IMR-90 (cell line): ENCODE results near the gene MACROD1. TPM values are rescaled to one million over a fixed set of nuclear protein-coding genes. Genes with fewer than 3 reads are reported as not detected.

Source experiments
- ATAC-seq: fragments of 200-7000 bp; cut with Tn5 transposase; 2 replicates; pipeline ENCODE4 v1.9.1; 2020; ENCODE audit warnings: low read depth, mild to moderate bottlenecking, moderate library complexity
- BruUV-seq: library from RNA; stranded (reverse); fragments of 400-500 nt; replicated peaks from 2 replicates; lab custom pipeline; 2021; lab: Mats Ljungman, UMichigan
- CTCF ChIA-PET: fragments of 300-600 bp; formaldehyde crosslinking; extraction: SDS; loops from one replicate; lab custom pipeline; 2021; ENCODE audit warnings: antibody characterized with exemption; lab: Yijun Ruan, JAX
- POLR2A ChIA-PET: fragments of 300-600 bp; sonication (Branson Sonifier 250); formaldehyde crosslinking; loops from one replicate; lab custom pipeline; 2022; ENCODE audit warnings: antibody characterized with exemption; ENCODE audit not compliant: unreplicated experiment; lab: Charles Lee
- DNase-seq: peaks from one replicate; pipeline ENCODE4 v3.0.0; 2013
- H2AFZ ChIP-seq: replicated peaks from 2 replicates; pipeline ENCODE3; 2013; ENCODE audit warnings: low read length, mild to moderate bottlenecking; ENCODE audit not compliant: poor library complexity
- H2AK5ac ChIP-seq: 2 replicates; pipeline ENCODE4 v1.6.1; 2013; ENCODE audit warnings: low read depth, low read length, inconsistent platforms
- H2AK9ac ChIP-seq: replicated peaks from 2 replicates; pipeline ENCODE3; 2013; ENCODE audit warnings: mild to moderate bottlenecking, low read depth, low read length, moderate library complexity; ENCODE audit not compliant: poor library complexity
- H2BK120ac ChIP-seq: 2 replicates; pipeline ENCODE4 v1.6.1; 2013; ENCODE audit warnings: low read depth, low read length, inconsistent platforms
- H2BK15ac ChIP-seq: 3 replicates; pipeline ENCODE4 v1.6.1; 2013; ENCODE audit warnings: low read depth, low read length, inconsistent platforms
- H2BK20ac ChIP-seq: 2 replicates; pipeline ENCODE4 v1.6.1; 2013; ENCODE audit warnings: low read depth, mild to moderate bottlenecking, inconsistent platforms, low read length, moderate library complexity
- H2BK5ac ChIP-seq: 2 replicates; pipeline ENCODE4 v1.6.1; 2013; ENCODE audit warnings: mild to moderate bottlenecking, low read depth, low read length, inconsistent platforms; ENCODE audit not compliant: poor library complexity, severe bottlenecking
- H3K14ac ChIP-seq: replicated peaks from 2 replicates; pipeline ENCODE4 v1.6.1; 2013; ENCODE audit warnings: low read depth, low read length, inconsistent platforms
- H3K18ac ChIP-seq: 2 replicates; pipeline ENCODE4 v1.6.1; 2013; ENCODE audit warnings: low read depth, low read length, control low read depth
- H3K23ac ChIP-seq: 2 replicates; pipeline ENCODE4 v1.6.1; 2013; ENCODE audit warnings: low read depth, low read length, inconsistent platforms
- H3K27ac ChIP-seq: 2 replicates; pipeline ENCODE4 v1.5.1; 2013; ENCODE audit warnings: mild to moderate bottlenecking, control low read depth, low read length; ENCODE audit not compliant: insufficient read depth
- H3K27me3 ChIP-seq: 2 replicates; pipeline ENCODE4 v1.6.1; 2013; ENCODE audit warnings: low read length; ENCODE audit not compliant: control insufficient read depth, insufficient read depth
- H3K36me3 ChIP-seq: 2 replicates; pipeline ENCODE4 v1.6.1; 2013; ENCODE audit warnings: low read length, mixed read lengths; ENCODE audit not compliant: control insufficient read depth, insufficient read depth
- H3K4ac ChIP-seq: 2 replicates; pipeline ENCODE4 v1.6.1; 2013; ENCODE audit warnings: low read depth, low read length, inconsistent platforms
- H3K4me1 ChIP-seq: 2 replicates; pipeline ENCODE4 v1.6.1; 2013; ENCODE audit warnings: low read length, mixed read lengths; ENCODE audit not compliant: control insufficient read depth, insufficient read depth
- H3K4me2 ChIP-seq: 2 replicates; pipeline ENCODE4 v1.6.1; 2013; ENCODE audit warnings: low read depth, mild to moderate bottlenecking, control low read depth, low read length, moderate library complexity
- H3K4me3 ChIP-seq: 2 replicates; pipeline ENCODE4 v1.5.1; 2013; ENCODE audit warnings: low read depth, mild to moderate bottlenecking, control low read depth, low read length, moderate library complexity; ENCODE audit not compliant: insufficient read depth
- H3K56ac ChIP-seq: 2 replicates; pipeline ENCODE4 v1.6.1; 2013; ENCODE audit warnings: low read length, inconsistent platforms; ENCODE audit not compliant: insufficient read depth; ENCODE audit errors: extremely low read depth
- H3K79me1 ChIP-seq, 2 experiments: 2 replicates each; pipeline ENCODE4 v1.6.1; 2013; ENCODE audit warnings: low read length in 2 of 2, inconsistent platforms in 1 of 2, low read depth in 1 of 2
- H3K9ac ChIP-seq: 2 replicates; pipeline ENCODE4 v1.6.1; 2013; ENCODE audit warnings: low read depth, low read length, control low read depth
- H3K9me1 ChIP-seq: 2 replicates; pipeline ENCODE4 v1.6.1; 2013; ENCODE audit warnings: low read length, inconsistent platforms; ENCODE audit not compliant: insufficient read depth
- H3K9me3 ChIP-seq: 2 replicates; pipeline ENCODE4 v1.6.1; 2013; ENCODE audit warnings: low read length; ENCODE audit not compliant: control insufficient read depth, insufficient read depth
- H4K20me1 ChIP-seq: 2 replicates; pipeline ENCODE4 v1.6.1; 2013; ENCODE audit warnings: low read length, inconsistent platforms; ENCODE audit not compliant: insufficient read depth
- H4K5ac ChIP-seq: 2 replicates; pipeline ENCODE4 v1.6.1; 2013; ENCODE audit warnings: mild to moderate bottlenecking, low read depth, low read length, control low read depth
- H4K8ac ChIP-seq, 2 experiments: 2 replicates each; pipeline ENCODE4 v1.6.1; 2013; ENCODE audit warnings: low read depth in 2 of 2, low read length in 2 of 2, control low read depth in 1 of 2, inconsistent platforms in 1 of 2
- H4K91ac ChIP-seq: 2 replicates; pipeline ENCODE4 v1.6.1; 2013; ENCODE audit warnings: low read depth, low read length, inconsistent platforms; ENCODE audit not compliant: insufficient read depth
- CEBPB ChIP-seq: IDR thresholded peaks from 2 replicates; pipeline ENCODE4 v1.6.1; 2012; ENCODE audit warnings: low read depth, low read length, improper control_type of control experiment
- FOS ChIP-seq: fragments of 150-350 bp; IDR thresholded peaks from 2 replicates; pipeline ENCODE4 v1.6.1; 2016; ENCODE audit warnings: low read depth, low read length
- MAFK ChIP-seq: IDR thresholded peaks from 2 replicates; pipeline ENCODE4 v1.6.1; 2012; ENCODE audit warnings: low read depth, low read length, improper control_type of control experiment
- NFE2L2 ChIP-seq: fragments of 150-350 bp; IDR thresholded peaks from 2 replicates; pipeline ENCODE4 v1.6.1; 2016; ENCODE audit warnings: low read depth, mild to moderate bottlenecking, low read length
- POLR2A ChIP-seq: IDR thresholded peaks from 2 replicates; pipeline ENCODE4 v1.6.1; 2012; ENCODE audit warnings: mild to moderate bottlenecking, low read depth, low read length
- RAD21 ChIP-seq: IDR thresholded peaks from 2 replicates; pipeline ENCODE4 v1.6.1; 2012; ENCODE audit warnings: low read length, improper control_type of control experiment
- RFX5 ChIP-seq: IDR thresholded peaks from 2 replicates; pipeline ENCODE4 v1.8.0; 2012; ENCODE audit warnings: low read depth, mild to moderate bottlenecking, low read length, moderate library complexity
- SMC3 ChIP-seq: fragments of 150-350 bp; IDR thresholded peaks from 2 replicates; pipeline ENCODE4 v1.6.1; 2016; ENCODE audit warnings: low read depth, mild to moderate bottlenecking, antibody characterized with exemption, low read length, moderate library complexity
- WGBS, 2 experiments: methylation state at CpG; one replicate each; pipeline versions ENCODE4 v1.1.5 to v1.1.7; 2013; ENCODE audit warnings: missing lambda C conversion rate in 2 of 2; ENCODE audit not compliant: insufficient read length in 1 of 2; ENCODE audit errors: extremely low coverage in 2 of 2; 5-methylcytosine and 5-hydroxymethylcytosine counted together
- dilution Hi-C: fragments of 300-500 bp; cut with HindIII; formaldehyde crosslinking; loops from one replicate; pipeline ENCODE4 v1.14.3; 2018; ENCODE audit warnings: low sequenced_read_pairs; ENCODE audit not compliant: unreplicated experiment
- in situ Hi-C: fragments of 300-500 bp; cut with MboI; formaldehyde crosslinking; loops from 3 replicates; pipeline ENCODE4 v1.14.3; 2019; ENCODE audit warnings: low sequenced_read_pairs, inconsistent platforms, mixed read lengths
- intact Hi-C: fragments of 100-400 bp; cut with micrococcal nuclease; formaldehyde crosslinking; loops from 2 replicates; pipeline ENCODE4 v1.10.0; 2022
- polyA plus RNA-seq, 3 experiments: library from polyadenylated mRNA; depleted of rRNA; stranded (reverse); fragments of >200 nt; gene quantifications; 2 replicates each; pipeline ENCODE4 v1.2.3, GENCODE V29; 2012; ENCODE audit warnings: low replicate concordance in 1 of 3
- total RNA-seq: library from RNA; depleted of rRNA; stranded (reverse); fragments of >200 nt; gene quantifications from 2 replicates; pipeline ENCODE4 v1.2.3, GENCODE V29; 2012

MACROD1 gene
- total and polyA plus RNA-seq, 2 of the 4 experiments (the other 2 are of a cell fraction) = 2.5 to 9.3 TPM

DNA sequence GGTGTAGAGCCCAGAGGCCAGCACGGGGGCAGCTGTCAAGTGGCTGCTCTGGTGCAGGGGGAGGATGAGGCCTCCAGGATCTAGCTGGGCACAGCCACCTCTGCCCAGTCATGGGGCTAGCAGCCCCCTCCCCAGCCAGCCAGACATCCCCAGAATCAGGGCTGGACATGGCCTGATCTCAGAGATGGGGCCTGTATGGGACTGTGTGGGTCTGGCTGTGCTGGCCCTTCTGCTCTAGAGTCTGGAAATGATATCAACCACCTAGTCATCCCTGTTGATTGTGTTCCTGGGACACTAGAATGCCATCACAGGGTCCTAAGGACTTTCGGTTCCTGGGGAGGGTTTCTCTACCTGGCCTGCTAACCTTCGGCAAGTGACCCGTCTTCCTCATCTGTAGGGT, 127.4 kb downstream of the MACROD1 start:
- H3K36me3 ChIP-seq = no peaks in the 10 kb centered on the region
- no peak for DNase-seq
- no peak overlapping the region for H3K4me2 ChIP-seq
- no peak overlapping the region for H2AK9ac ChIP-seq
- H2AFZ ChIP-seq = no peak overlapping the region
- H3K4ac ChIP-seq = no peak overlapping the region
- no peak overlapping the region for H2BK5ac ChIP-seq
- no peaks in the 10 kb centered on the region for H3K9me1 ChIP-seq
- no peak overlapping the region for H3K14ac ChIP-seq
- dilution Hi-C loops = no loop called here
- peaks cover 12% of the 10 kb centered on the region for H3K27me3 ChIP-seq
- no peak overlapping the region for H4K5ac ChIP-seq
- no peak overlapping the region for H3K4me3 ChIP-seq
- H3K9ac ChIP-seq = no peak overlapping the region
- no peak overlapping the region for H3K27ac ChIP-seq
- no peak overlapping the region for H3K56ac ChIP-seq
- no peaks in the 10 kb centered on the region for H3K9me3 ChIP-seq
- no peak overlapping the region for H4K8ac ChIP-seq
- no peak overlapping the region for H2BK20ac ChIP-seq
- no peak for ATAC-seq
- no peak for TF ChIP-seq FOS
- TF ChIP-seq NFE2L2 = no peak
- no peak for TF ChIP-seq RAD21
- no peak for TF ChIP-seq RFX5
- TF ChIP-seq POLR2A = no peak
- no peak for TF ChIP-seq CEBPB
- no peak for TF ChIP-seq MAFK
- no peak for TF ChIP-seq SMC3
- peaks cover 2% of the 10 kb centered on the region; the same call in 1 of the 2 replicates for H3K4me1 ChIP-seq
- in situ Hi-C loops = no loop called here
- no CpG with 5 or more reads among the region's 4 CpGs for WGBS, 2 experiments
- H2AK5ac ChIP-seq = no peak overlapping the region; the same call in 1 of the 2 replicates
- no peak overlapping the region for H2BK15ac ChIP-seq
- no peak overlapping the region for H3K18ac ChIP-seq
- no peak overlapping the region for H4K91ac ChIP-seq
- peaks cover 3% of the 10 kb centered on the region; the same call in 1 of the 2 replicates for H4K20me1 ChIP-seq
- ChIA-PET CTCF (no interaction called here), POLR2A (no interaction called here)
- no TSS peak for BruUV-seq
- intact Hi-C loops = no loop called here
- no peak overlapping the region for H2BK120ac ChIP-seq
- H3K79me1 ChIP-seq = no peaks in the 10 kb centered on the region
- H3K23ac ChIP-seq = no peak overlapping the region
